DOHH2 (cell line): ENCODE results near the gene SULT6B1.

Experiments
- EZH2phosphoT487 ChIP-seq: fragments of 200-600 bp; sonication (generic); IDR thresholded peaks from 2 replicates; pipeline ENCODE4 v1.6.1; 2017; ENCODE audit warnings: borderline replicate concordance, mild to moderate bottlenecking, antibody characterized with exemption, low read length, moderate library complexity, mixed read lengths
- TF ChIP-seq, protein P1 (sequence below): fragments of 200-600 bp; sonication (generic); IDR thresholded peaks from one replicate; pipeline ENCODE4 v1.5.1; 2014; ENCODE audit warnings: antibody characterized with exemption, mild to moderate bottlenecking, low read depth, low read length; ENCODE audit not compliant: poor library complexity, severe bottlenecking

DNA sequence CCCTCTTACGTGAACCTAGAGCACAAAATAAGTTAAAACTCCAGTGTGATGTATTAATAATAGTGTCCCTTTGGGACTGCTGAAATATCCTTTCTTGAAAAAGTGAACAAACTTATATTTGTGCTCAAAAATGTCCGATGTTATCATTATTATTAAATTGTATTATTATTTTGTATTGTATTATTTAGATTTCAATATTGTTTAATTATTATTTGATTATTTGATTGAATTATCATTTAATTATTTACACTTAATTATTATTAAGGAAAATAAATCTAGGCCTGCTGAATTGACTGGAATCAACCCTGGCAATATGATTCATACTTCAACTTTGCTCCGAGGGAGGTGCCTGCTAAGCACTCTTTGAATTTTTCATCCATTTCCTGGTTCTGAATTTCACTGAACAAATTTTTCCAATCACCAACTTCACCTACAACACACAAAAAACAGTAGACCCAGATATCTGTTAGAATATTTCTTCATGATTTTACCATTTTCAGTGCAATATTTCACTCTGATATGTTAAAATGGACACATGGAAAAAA is 20.8 kb downstream of the SULT6B1 start:
- TF ChIP-seq, protein P1, sequence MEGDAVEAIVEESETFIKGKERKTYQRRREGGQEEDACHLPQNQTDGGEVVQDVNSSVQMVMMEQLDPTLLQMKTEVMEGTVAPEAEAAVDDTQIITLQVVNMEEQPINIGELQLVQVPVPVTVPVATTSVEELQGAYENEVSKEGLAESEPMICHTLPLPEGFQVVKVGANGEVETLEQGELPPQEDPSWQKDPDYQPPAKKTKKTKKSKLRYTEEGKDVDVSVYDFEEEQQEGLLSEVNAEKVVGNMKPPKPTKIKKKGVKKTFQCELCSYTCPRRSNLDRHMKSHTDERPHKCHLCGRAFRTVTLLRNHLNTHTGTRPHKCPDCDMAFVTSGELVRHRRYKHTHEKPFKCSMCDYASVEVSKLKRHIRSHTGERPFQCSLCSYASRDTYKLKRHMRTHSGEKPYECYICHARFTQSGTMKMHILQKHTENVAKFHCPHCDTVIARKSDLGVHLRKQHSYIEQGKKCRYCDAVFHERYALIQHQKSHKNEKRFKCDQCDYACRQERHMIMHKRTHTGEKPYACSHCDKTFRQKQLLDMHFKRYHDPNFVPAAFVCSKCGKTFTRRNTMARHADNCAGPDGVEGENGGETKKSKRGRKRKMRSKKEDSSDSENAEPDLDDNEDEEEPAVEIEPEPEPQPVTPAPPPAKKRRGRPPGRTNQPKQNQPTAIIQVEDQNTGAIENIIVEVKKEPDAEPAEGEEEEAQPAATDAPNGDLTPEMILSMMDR: no peak
- no peak for TF ChIP-seq EZH2phosphoT487
